Glutamatergic neuron (in vitro differentiated cells): Measurements from ENCODE around the gene LPCAT1. TPM values are rescaled to one million over a fixed set of nuclear protein-coding genes. Genes with fewer than 3 reads are reported as not detected.

Experiments
- DNase-seq: peaks from one replicate; pipeline ENCODE4 v3.0.0; 2022
- H3K27ac Mint-ChIP-seq: one replicate; pipeline ENCODE4 v1.8.0; 2020; ENCODE audit warnings: mild to moderate bottlenecking, mixed read lengths, inconsistent platforms; ENCODE audit not compliant: unreplicated experiment
- H3K27me3 Mint-ChIP-seq: one replicate; pipeline ENCODE4 v1.8.0; 2020; ENCODE audit warnings: mild to moderate bottlenecking, moderate library complexity, mixed read lengths, inconsistent platforms; ENCODE audit not compliant: unreplicated experiment
- H3K36me3 Mint-ChIP-seq: one replicate; pipeline ENCODE4 v1.8.0; 2020; ENCODE audit warnings: mild to moderate bottlenecking, mixed read lengths, inconsistent platforms; ENCODE audit not compliant: unreplicated experiment
- H3K4me1 Mint-ChIP-seq: one replicate; pipeline ENCODE4 v1.8.0; 2020; ENCODE audit warnings: mild to moderate bottlenecking, low read depth, mixed read lengths, inconsistent platforms; ENCODE audit not compliant: unreplicated experiment
- H3K4me3 Mint-ChIP-seq: one replicate; pipeline ENCODE4 v1.8.0; 2020; ENCODE audit warnings: mild to moderate bottlenecking, mixed read lengths, inconsistent platforms; ENCODE audit not compliant: unreplicated experiment
- H3K9me3 Mint-ChIP-seq: one replicate; pipeline ENCODE4 v1.8.0; 2020; ENCODE audit warnings: mild to moderate bottlenecking, moderate library complexity, mixed read lengths, inconsistent platforms; ENCODE audit not compliant: unreplicated experiment
- total RNA-seq: library from RNA; stranded (reverse); fragmentation: NEBNext Ultra II Directional; extraction: Animal tissue kit (Norgen Biotek cat#: 25700); gene quantifications from one replicate; pipeline ENCODE4 v1.2.1, GENCODE V29; 2021; ENCODE audit not compliant: unreplicated experiment
- TF ChIP-seq, protein P1 (sequence below): fragments of 200-600 bp; sonication (generic); IDR thresholded peaks from one replicate; pipeline ENCODE4 v1.5.0; 2021; ENCODE audit not compliant: partially characterized antibody, unreplicated experiment

Gene LPCAT1
- total RNA-seq, 1 donor from 2014 or later: 113 TPM

DNA sequence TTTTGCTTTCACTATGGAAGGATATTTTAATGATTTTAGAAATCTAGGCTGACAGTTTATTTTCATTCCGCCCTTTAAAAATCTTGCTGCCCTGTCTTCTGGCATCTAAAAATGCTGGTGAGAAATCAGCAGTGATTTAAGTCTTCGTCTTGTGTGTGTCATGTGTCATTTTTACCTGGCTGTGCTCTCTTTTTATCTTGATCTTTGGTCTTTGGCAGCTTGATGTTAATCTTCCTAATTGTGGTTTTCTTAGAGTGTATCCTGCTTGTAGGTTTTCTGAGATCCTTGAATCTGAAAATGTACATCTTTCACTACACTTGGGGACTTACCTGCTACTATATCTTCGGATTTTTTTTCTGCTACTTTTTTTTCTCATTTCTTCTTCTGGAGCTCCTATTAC, 11.9 kb upstream of the LPCAT1 start:
- Mint-ChIP-seq H3K27me3 (peaks cover 5% of the 10 kb centered on the region), H3K4me1 (no peaks in the 10 kb centered on the region), H3K36me3 (no peaks in the 10 kb centered on the region), H3K4me3 (no peak overlapping the region), H3K9me3 (peaks cover 5% of the 10 kb centered on the region), H3K27ac (no peak overlapping the region)
- TF ChIP-seq, protein P1, sequence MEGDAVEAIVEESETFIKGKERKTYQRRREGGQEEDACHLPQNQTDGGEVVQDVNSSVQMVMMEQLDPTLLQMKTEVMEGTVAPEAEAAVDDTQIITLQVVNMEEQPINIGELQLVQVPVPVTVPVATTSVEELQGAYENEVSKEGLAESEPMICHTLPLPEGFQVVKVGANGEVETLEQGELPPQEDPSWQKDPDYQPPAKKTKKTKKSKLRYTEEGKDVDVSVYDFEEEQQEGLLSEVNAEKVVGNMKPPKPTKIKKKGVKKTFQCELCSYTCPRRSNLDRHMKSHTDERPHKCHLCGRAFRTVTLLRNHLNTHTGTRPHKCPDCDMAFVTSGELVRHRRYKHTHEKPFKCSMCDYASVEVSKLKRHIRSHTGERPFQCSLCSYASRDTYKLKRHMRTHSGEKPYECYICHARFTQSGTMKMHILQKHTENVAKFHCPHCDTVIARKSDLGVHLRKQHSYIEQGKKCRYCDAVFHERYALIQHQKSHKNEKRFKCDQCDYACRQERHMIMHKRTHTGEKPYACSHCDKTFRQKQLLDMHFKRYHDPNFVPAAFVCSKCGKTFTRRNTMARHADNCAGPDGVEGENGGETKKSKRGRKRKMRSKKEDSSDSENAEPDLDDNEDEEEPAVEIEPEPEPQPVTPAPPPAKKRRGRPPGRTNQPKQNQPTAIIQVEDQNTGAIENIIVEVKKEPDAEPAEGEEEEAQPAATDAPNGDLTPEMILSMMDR: no peak
- no peak for DNase-seq

DNA sequence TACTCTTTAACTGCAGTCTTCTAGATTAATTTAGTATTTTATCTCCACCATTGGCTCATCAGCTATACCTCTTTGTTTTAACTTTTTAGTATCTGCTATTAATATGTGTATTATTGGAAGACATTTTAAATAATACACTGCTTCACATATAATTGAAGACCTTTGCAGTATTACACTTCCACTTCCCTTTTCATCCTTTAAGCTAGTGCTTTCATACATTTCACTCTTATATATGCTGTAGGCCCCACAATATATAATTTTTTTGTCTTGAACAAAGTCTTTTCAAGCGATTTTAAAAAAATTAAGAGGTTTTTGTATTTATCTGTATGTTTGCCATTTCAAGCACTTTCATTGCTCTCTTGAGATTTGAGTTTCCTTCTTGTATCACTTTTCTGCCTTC, 8.6 kb upstream of the LPCAT1 start:
- TF ChIP-seq, protein P1: no peak
- peaks cover 4% of the 10 kb centered on the region for H3K9me3 Mint-ChIP-seq
- DNase-seq: no peak
- H3K4me1 Mint-ChIP-seq: no peaks in the 10 kb centered on the region
- no peaks in the 10 kb centered on the region for H3K27me3 Mint-ChIP-seq
- H3K27ac Mint-ChIP-seq: no peak overlapping the region
- no peaks in the 10 kb centered on the region for H3K36me3 Mint-ChIP-seq
- H3K4me3 Mint-ChIP-seq: no peak overlapping the region

DNA sequence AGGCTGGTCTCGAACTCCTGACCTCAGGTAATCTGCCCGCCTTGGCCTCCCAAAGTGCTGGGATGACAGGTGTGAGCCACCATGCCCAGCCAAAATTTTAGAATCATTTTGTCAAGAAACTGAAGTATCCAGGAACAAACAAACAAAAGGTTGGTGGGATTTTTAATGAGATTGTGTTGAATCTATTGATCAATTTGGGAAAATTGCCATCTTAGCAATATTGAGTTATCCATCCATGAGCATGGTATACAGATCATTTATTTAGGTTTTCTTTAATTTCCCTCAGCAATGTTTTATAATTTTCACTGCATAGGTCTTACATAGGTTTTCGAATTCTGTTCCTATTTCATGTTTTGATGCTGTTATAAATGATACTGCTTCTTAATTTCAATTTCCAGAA, 5.7 kb upstream of the LPCAT1 start:
- Mint-ChIP-seq H3K27me3 (no peaks in the 10 kb centered on the region), H3K4me1 (no peaks in the 10 kb centered on the region), H3K36me3 (no peaks in the 10 kb centered on the region), H3K4me3 (no peak overlapping the region), H3K9me3 (peaks cover 4% of the 10 kb centered on the region), H3K27ac (no peak overlapping the region)
- TF ChIP-seq, protein P1: no peak
- no peak for DNase-seq

DNA sequence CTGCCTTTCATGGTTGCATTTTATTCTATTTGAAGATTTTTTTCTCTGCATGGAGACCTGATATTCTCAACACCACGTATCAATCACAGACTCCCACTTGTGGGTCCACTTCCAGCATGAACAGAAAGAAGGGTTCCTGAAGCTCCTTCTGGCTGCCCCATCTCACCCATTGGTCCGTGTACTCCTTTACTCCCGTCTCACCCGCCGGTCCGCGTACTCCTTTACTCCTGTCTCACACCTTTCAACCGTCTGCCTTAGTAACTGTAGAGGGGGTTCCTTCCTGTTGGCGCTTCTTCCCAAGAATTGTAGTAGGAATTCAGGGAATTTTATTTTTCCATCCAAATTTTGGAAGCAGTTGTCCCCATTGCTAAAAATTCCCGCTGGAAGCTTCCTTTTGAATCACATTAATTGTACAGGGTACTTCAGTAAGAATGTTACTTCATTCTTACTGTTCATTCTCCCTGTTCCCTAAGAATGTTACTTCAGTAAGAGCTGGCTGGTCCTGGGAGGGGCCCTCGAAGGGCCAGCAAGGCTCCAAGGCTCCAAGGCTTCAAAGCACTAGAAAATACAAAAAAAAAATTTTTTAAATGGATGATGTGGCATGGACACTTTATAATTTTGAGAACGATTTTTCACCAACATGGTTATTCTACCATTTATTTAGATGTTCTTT, 3.9 kb upstream of the LPCAT1 start:
- no peak overlapping the region for H3K27ac Mint-ChIP-seq
- H3K36me3 Mint-ChIP-seq: no peaks in the 10 kb centered on the region
- no peak for DNase-seq
- H3K9me3 Mint-ChIP-seq: peaks cover 4% of the 10 kb centered on the region
- TF ChIP-seq, protein P1: no peak
- H3K4me3 Mint-ChIP-seq: no peak overlapping the region
- H3K4me1 Mint-ChIP-seq: no peaks in the 10 kb centered on the region
- H3K27me3 Mint-ChIP-seq: no peaks in the 10 kb centered on the region

DNA sequence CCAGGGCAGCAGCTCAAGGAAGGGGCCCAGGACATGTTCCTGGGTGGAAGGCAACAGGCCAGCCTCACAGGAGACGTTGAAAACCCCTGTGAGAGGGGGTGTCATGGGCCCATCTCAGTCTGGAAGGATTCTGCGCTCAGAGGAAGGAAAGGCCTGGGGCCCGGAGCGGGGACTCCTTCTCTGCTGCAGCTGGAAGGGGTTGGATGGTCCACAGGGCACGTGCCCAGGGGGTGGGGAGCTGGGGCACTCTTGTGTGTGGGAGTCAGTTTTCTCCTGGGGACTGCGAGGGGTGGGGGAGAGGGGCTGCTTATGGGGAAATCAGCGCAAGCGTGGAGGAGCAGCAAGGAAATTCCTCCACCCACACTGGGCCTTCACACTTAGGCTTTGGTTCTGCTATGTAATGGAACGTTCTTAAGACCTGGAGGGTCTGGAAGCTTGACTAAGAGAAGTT, 2.9 kb upstream of the LPCAT1 start:
- no peak for DNase-seq
- Mint-ChIP-seq H3K27me3 (no peaks in the 10 kb centered on the region), H3K4me3 (no peak overlapping the region)

More for the DNA sequence above, 2.9 kb upstream of the LPCAT1 start:
- H3K27ac Mint-ChIP-seq: no peak overlapping the region
- peaks cover 4% of the 10 kb centered on the region for H3K9me3 Mint-ChIP-seq
- TF ChIP-seq, protein P1: no peak
- no peaks in the 10 kb centered on the region for H3K36me3 Mint-ChIP-seq
- H3K4me1 Mint-ChIP-seq: peaks cover 4% of the 10 kb centered on the region
